ENCODE results near the gene SLC22A5. TPM values are rescaled to one million over a fixed set of nuclear protein-coding genes. Genes with fewer than 3 reads are reported as not detected.

Gene SLC22A5
- total RNA-seq (2022; extraction: Qiagen RNA extraction; ENCODE audit: low read depth): 18.7 to 21.4 TPM (median 20.3 TPM) in 5 replicates

DNA sequence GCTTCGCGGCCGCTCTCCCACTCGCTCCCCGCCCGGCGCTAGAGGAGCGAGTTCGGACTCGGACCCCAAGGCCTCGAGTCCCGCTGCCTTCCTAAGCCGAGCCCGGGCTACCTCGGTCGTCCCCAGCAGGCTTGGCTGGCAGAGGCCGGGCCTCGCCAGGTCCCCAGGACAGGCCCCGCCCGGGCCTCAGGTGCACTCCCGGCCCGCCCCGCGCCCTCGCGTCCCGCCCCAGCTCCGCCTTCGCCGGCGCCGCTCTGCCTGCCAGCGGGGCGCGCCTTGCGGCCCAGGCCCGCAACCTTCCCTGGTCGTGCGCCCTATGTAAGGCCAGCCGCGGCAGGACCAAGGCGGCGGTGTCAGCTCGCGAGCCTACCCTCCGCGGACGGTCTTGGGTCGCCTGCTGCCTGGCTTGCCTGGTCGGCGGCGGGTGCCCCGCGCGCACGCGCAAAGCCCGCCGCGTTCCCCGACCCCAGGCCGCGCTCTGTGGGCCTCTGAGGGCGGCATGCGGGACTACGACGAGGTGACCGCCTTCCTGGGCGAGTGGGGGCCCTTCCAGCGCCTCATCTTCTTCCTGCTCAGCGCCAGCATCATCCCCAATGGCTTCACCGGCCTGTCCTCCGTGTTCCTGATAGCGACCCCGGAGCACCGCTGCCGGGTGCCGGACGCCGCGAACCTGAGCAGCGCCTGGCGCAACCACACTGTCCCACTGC lies at the start of gene SLC22A5:
TSS of gene SLC22A5 (plus strand) at position 237 of the 707 bp plus-strand sequence. CDS start at position 500, 263 bp downstream.

Other genes with a start within 250 kb of the SLC22A5 start
- 36.0 to 46.4 TPM (median 42.2 TPM) in 5 replicates for gene P4HA2, start 141.9 kb upstream of the SLC22A5 start, total RNA-seq (2022; extraction: Qiagen RNA extraction; ENCODE audit: low read depth)
- gene PDLIM4, start 112.0 kb upstream of the SLC22A5 start, total RNA-seq (2022; extraction: Qiagen RNA extraction; ENCODE audit: low read depth): 0.12 to 0.49 TPM (median 0.37 TPM) in 4 of 5 replicates, not detected in the other
- 3.9 to 5.1 TPM (median 4.8 TPM) in 5 replicates for gene SLC22A4, start 75.3 kb upstream of the SLC22A5 start, total RNA-seq (2022; extraction: Qiagen RNA extraction; ENCODE audit: low read depth)
- gene IRF1, start 121.1 kb downstream of the SLC22A5 start, total RNA-seq (2022; extraction: Qiagen RNA extraction; ENCODE audit: low read depth): 34.6 to 43.4 TPM (median 39.7 TPM) in 5 replicates
- gene IL5, start 173.8 kb downstream of the SLC22A5 start, total RNA-seq (2022; extraction: Qiagen RNA extraction; ENCODE audit: low read depth): not detected in 5 replicates
- gene RAD50, start 187.3 kb downstream of the SLC22A5 start, total RNA-seq (2022; extraction: Qiagen RNA extraction; ENCODE audit: low read depth): 27.4 to 38.7 TPM (median 29.9 TPM) in 5 replicates